HepG2 (cell line): Measurements from ENCODE around the gene IBA57. TPM values are rescaled to one million over a fixed set of nuclear protein-coding genes. Genes with fewer than 3 reads are reported as not detected.
A peak's percentile ranks its signal among the peaks of the same experiment; 100 is the strongest.

ENCODE experiments used
- EP300 ChIP-seq, 3 experiments: sonication (generic) in 1 of 3; formaldehyde crosslinking in 1 of 3; IDR thresholded peaks; 2 replicates each; pipeline versions ENCODE4 v1.5.1 to v1.6.1; 2011 to 2020; ENCODE audit warnings: low read depth in 2 of 3, low read length in 2 of 3, borderline replicate concordance in 1 of 3, improper control_type of control experiment in 1 of 3, mild to moderate bottlenecking in 1 of 3, missing genetic modification reagents in 1 of 3, moderate library complexity in 1 of 3
- GATAD2A ChIP-seq: IDR thresholded peaks from 2 replicates; pipeline ENCODE4 v1.6.1; 2016
- GTF2F1 ChIP-seq: fragments of 150-350 bp; IDR thresholded peaks from 2 replicates; pipeline ENCODE4 v1.6.1; 2014; ENCODE audit warnings: low read length
- KAT8 ChIP-seq: IDR thresholded peaks from 2 replicates; pipeline ENCODE4 v1.6.1; 2016; ENCODE audit warnings: missing genetic modification reagents, missing compliant biosample characterization
- MBD4 ChIP-seq: IDR thresholded peaks from 2 replicates; pipeline ENCODE4 v1.6.1; 2012; ENCODE audit warnings: low read length, inconsistent platforms, borderline replicate concordance
- NAIF1 ChIP-seq: sonication (generic); formaldehyde crosslinking; IDR thresholded peaks from 2 replicates; pipeline ENCODE4 v1.5.0; 2020; ENCODE audit warnings: mild to moderate bottlenecking, missing genetic modification reagents, borderline replicate concordance
- RNF2 ChIP-seq: fragments of 450-650 bp; conservative IDR thresholded peaks from 2 replicates; pipeline ENCODE4 v1.6.1; 2016; ENCODE audit warnings: low read depth
- SNRNP70 ChIP-seq: fragments of 200-400 bp; formaldehyde crosslinking; IDR thresholded peaks from 2 replicates; pipeline ENCODE4 v1.6.1; 2017; ENCODE audit warnings: mild to moderate bottlenecking, low read depth, low read length, moderate library complexity
- TARDBP ChIP-seq: sonication (generic); formaldehyde crosslinking; IDR thresholded peaks from 2 replicates; pipeline ENCODE4 v1.8.0; 2022; ENCODE audit warnings: mild to moderate bottlenecking, missing genetic modification reagents
- ZC3H13 ChIP-seq: sonication (generic); formaldehyde crosslinking; IDR thresholded peaks from 2 replicates; pipeline ENCODE4 v1.8.1; 2023; ENCODE audit warnings: mild to moderate bottlenecking, missing genetic modification reagents, moderate library complexity
- ZNF205 ChIP-seq: IDR thresholded peaks from 2 replicates; pipeline ENCODE4 v1.6.1; 2018; ENCODE audit warnings: missing biosample characterization, missing genetic modification reagents
- polyA plus RNA-seq, 8 experiments: library from polyadenylated mRNA; depleted of rRNA in 3 of 8; stranded (reverse) in 7 of 8; unstranded in 1 of 8; fragments of >200 nt; fragmentation: Illumina TruSeq in 4 of 8; extraction: Trizol in 4 of 8; gene quantifications; 2 replicates each; pipeline versions ENCODE4 v1.2.1 to v1.2.3, GENCODE V29; 2011 to 2016; ENCODE audit warnings: low read depth in 4 of 8, missing spikeins in 1 of 8, mixed read lengths in 1 of 8; ENCODE audit not compliant: insufficient read depth in 1 of 8
- total RNA-seq, 5 experiments: library from RNA; depleted of rRNA; stranded (reverse); fragments of >200 nt; fragmentation: Illumina TruSeq; extraction: Trizol; gene quantifications; 2 replicates each; pipeline ENCODE4 v1.2.3, GENCODE V29; 2016; ENCODE audit warnings: low read depth in 1 of 5
- TF ChIP-seq, protein P1 (sequence below): sonication (generic); formaldehyde crosslinking; conservative IDR thresholded peaks from 2 replicates; pipeline ENCODE4 v1.8.0; 2022; ENCODE audit warnings: missing genetic modification reagents
- TF ChIP-seq, protein P2 (sequence below), 2 experiments: IDR thresholded peaks; 2 replicates each; pipeline ENCODE4 v1.6.1; 2011 to 2012; ENCODE audit warnings: low read length in 2 of 2, borderline replicate concordance in 1 of 2, low read depth in 1 of 2, mild to moderate bottlenecking in 1 of 2, moderate library complexity in 1 of 2
- TF ChIP-seq, protein P3 (sequence below): sonication (generic); formaldehyde crosslinking; IDR thresholded peaks from 2 replicates; pipeline ENCODE4 v1.4.0; 2020; ENCODE audit warnings: missing genetic modification reagents
- TF ChIP-seq, protein P4 (sequence below): sonication (generic); formaldehyde crosslinking; IDR thresholded peaks from 2 replicates; pipeline ENCODE4 v1.5.1; 2020; ENCODE audit warnings: missing genetic modification reagents, mild to moderate bottlenecking, borderline replicate concordance
- TF ChIP-seq, protein P5 (sequence below): sonication (generic); formaldehyde crosslinking; IDR thresholded peaks from 2 replicates; pipeline ENCODE4 v1.4.0; 2020; ENCODE audit warnings: mild to moderate bottlenecking, missing genetic modification reagents
- TF ChIP-seq, protein P6 (sequence below): IDR thresholded peaks from 2 replicates; pipeline ENCODE4 v1.6.1; 2016; ENCODE audit warnings: missing biosample characterization, missing genetic modification reagents, low read depth

Gene IBA57
- total and polyA plus RNA-seq, 2 of the 13 experiments (the other 11 are each of a cell fraction or from before 2014, with no cell fraction given) = 2.3 to 10.2 TPM

DNA sequence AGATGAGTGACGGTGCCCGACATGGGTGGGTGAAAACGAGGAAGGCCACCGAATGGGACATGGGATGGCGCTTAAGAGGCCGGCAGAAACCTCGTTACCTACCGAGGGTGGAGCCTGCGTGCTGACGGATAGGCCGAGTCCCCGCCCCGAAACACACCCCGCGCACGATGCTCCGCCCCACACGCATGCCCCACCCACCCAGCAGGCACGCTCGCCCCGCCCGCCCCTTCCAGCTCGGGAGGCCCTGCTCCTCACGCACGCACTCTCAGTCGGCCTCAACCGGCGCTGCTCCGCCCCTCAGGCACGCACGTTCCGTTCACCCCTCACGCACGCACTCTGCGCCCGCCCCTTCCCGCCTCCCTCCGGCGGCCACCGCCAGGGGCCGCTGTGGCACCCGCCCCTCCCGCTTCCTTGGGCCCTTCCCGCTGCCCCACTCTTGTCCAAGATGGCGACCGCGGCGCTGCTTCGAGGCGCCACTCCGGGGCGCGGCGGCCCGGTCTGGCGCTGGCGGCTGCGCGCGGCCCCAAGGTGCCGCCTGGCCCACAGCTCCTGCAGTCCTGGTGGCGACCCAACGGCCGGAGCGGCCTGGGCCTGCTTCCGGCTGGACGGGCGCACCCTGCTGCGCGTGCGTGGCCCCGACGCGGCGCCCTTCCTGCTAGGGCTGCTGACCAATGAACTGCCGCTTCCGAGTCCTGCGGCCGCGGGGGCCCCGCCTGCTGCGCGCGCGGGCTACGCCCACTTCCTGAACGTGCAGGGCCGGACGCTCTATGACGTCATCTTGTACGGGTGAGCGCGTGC is at the start of gene IBA57 (continued):
- TF ChIP-seq, protein P1, sequence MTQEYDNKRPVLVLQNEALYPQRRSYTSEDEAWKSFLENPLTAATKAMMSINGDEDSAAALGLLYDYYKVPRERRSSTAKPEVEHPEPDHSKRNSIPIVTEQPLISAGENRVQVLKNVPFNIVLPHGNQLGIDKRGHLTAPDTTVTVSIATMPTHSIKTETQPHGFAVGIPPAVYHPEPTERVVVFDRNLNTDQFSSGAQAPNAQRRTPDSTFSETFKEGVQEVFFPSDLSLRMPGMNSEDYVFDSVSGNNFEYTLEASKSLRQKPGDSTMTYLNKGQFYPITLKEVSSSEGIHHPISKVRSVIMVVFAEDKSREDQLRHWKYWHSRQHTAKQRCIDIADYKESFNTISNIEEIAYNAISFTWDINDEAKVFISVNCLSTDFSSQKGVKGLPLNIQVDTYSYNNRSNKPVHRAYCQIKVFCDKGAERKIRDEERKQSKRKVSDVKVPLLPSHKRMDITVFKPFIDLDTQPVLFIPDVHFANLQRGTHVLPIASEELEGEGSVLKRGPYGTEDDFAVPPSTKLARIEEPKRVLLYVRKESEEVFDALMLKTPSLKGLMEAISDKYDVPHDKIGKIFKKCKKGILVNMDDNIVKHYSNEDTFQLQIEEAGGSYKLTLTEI = no peak
- TF ChIP-seq MBD4 (no peak), ZC3H13 (CRISPR knock-in tag) (peak; percentile 82; the same call in 1 of the 2 replicates), RNF2 (peak; percentile 93), GTF2F1 (0 out of 2 replicates have a peak, but pooled peaks have one; percentile 11), GATAD2A (0 out of 2 replicates have a peak, but pooled peaks have one; percentile 7), SNRNP70 (no peak), TARDBP (CRISPR knock-in tag) (peak; percentile 55), ZNF205 (CRISPR knock-in tag) (peak; percentile 19; the same call in 1 of the 2 replicates), NAIF1 (CRISPR knock-in tag) (peak; percentile 51; the same call in 1 of the 2 replicates), KAT8 (CRISPR knock-in tag) (peak; percentile 87), EP300 (IDR thresholded peaks at IDR 0.05; ENCODE audit: low read depth in 2 of 2, low read length in 2 of 2) (no peak), EP300 (CRISPR knock-in tag; IDR thresholded peaks at IDR 0.05; ENCODE audit: borderline replicate concordance) (no peak)
- TF ChIP-seq, protein P2, sequence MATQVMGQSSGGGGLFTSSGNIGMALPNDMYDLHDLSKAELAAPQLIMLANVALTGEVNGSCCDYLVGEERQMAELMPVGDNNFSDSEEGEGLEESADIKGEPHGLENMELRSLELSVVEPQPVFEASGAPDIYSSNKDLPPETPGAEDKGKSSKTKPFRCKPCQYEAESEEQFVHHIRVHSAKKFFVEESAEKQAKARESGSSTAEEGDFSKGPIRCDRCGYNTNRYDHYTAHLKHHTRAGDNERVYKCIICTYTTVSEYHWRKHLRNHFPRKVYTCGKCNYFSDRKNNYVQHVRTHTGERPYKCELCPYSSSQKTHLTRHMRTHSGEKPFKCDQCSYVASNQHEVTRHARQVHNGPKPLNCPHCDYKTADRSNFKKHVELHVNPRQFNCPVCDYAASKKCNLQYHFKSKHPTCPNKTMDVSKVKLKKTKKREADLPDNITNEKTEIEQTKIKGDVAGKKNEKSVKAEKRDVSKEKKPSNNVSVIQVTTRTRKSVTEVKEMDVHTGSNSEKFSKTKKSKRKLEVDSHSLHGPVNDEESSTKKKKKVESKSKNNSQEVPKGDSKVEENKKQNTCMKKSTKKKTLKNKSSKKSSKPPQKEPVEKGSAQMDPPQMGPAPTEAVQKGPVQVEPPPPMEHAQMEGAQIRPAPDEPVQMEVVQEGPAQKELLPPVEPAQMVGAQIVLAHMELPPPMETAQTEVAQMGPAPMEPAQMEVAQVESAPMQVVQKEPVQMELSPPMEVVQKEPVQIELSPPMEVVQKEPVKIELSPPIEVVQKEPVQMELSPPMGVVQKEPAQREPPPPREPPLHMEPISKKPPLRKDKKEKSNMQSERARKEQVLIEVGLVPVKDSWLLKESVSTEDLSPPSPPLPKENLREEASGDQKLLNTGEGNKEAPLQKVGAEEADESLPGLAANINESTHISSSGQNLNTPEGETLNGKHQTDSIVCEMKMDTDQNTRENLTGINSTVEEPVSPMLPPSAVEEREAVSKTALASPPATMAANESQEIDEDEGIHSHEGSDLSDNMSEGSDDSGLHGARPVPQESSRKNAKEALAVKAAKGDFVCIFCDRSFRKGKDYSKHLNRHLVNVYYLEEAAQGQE (IDR thresholded peaks at IDR 0.05; ENCODE audit: borderline replicate concordance in 1 of 2, low read depth in 1 of 2, low read length in 2 of 2) = peak in 1 of 2 experiments; percentile 53; a peak in 1 of 4 replicates
- TF ChIP-seq, protein P3, sequence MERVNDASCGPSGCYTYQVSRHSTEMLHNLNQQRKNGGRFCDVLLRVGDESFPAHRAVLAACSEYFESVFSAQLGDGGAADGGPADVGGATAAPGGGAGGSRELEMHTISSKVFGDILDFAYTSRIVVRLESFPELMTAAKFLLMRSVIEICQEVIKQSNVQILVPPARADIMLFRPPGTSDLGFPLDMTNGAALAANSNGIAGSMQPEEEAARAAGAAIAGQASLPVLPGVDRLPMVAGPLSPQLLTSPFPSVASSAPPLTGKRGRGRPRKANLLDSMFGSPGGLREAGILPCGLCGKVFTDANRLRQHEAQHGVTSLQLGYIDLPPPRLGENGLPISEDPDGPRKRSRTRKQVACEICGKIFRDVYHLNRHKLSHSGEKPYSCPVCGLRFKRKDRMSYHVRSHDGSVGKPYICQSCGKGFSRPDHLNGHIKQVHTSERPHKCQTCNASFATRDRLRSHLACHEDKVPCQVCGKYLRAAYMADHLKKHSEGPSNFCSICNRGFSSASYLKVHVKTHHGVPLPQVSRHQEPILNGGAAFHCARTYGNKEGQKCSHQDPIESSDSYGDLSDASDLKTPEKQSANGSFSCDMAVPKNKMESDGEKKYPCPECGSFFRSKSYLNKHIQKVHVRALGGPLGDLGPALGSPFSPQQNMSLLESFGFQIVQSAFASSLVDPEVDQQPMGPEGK (CRISPR knock-in tag) = peak; percentile 75
- TF ChIP-seq, protein P4, sequence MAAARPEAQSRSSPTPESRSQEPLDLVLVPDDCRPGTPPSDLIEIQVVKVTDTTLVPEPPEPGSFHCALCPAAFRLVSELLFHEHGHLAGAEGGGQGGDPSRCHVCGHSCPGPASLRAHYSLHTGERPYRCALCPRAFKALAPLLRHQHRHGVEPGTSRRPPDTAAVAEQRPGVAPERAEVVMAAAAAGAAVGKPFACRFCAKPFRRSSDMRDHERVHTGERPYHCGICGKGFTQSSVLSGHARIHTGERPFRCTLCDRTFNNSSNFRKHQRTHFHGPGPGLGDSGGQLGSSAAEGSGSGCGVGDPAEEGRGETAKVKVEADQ (CRISPR knock-in tag) = peak; percentile 51; the same call in 1 of the 2 replicates
- TF ChIP-seq, protein P5, sequence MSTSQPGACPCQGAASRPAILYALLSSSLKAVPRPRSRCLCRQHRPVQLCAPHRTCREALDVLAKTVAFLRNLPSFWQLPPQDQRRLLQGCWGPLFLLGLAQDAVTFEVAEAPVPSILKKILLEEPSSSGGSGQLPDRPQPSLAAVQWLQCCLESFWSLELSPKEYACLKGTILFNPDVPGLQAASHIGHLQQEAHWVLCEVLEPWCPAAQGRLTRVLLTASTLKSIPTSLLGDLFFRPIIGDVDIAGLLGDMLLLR (CRISPR knock-in tag) = no peak
- TF ChIP-seq, protein P6, sequence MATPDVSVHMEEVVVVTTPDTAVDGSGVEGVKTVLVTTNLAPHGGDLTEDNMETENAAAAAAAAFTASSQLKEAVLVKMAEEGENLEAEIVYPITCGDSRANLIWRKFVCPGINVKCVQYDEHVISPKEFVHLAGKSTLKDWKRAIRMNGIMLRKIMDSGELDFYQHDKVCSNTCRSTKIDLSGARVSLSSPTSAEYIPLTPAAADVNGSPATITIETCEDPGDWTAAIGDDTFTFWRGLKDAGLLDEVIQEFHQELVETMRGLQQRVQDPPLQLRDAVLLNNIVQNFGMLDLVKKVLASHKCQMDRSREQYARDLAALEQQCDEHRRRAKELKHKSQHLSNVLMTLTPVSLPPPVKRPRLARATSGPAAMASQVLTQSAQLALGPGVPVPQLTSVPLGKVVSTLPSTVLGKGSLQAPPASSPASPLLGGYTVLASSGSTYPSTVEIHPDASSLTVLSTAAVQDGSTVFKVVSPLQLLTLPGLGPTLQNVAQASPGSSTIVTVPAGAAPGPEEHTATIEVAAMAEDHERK (CRISPR knock-in tag) = peak; percentile 84
